HEK293 (cell line): ENCODE measurements around the gene EPM2A.

ENCODE experiments used
- CTCF ChIA-PET: fragments of 350-600 bp; formaldehyde crosslinking; extraction: SDS; loops from one replicate; lab custom pipeline; 2021; ENCODE audit warnings: antibody characterized with exemption; lab: Yijun Ruan, JAX
- POLR2A ChIA-PET: fragments of 300-600 bp; formaldehyde crosslinking; extraction: SDS; loops from one replicate; lab custom pipeline; 2020; ENCODE audit warnings: antibody characterized with exemption, inconsistent platforms; lab: Yijun Ruan, JAX
- H3K27ac ChIP-seq: fragments of 200-500 bp; sonication (Bioruptor generic); 2 replicates; pipeline ENCODE4 v1.5.1; 2014; ENCODE audit warnings: low read depth, low read length, control low read depth, inconsistent platforms; ENCODE audit errors: extremely low read depth
- H3K36me3 ChIP-seq, 2 experiments: fragments of 200-500 bp in 1 of 2; sonication (Bioruptor generic) in 1 of 2; 1 replicate in 1 of 2; 2 replicates in 1 of 2; pipeline ENCODE4 v1.5.1; 2014 to 2017; ENCODE audit warnings: inconsistent platforms in 2 of 2, low read length in 2 of 2; ENCODE audit not compliant: control insufficient read depth in 2 of 2, insufficient read depth in 1 of 2
- H3K4me1 ChIP-seq: fragments of 200-500 bp; sonication (Bioruptor generic); 2 replicates; pipeline ENCODE4 v1.5.1; 2014; ENCODE audit warnings: mild to moderate bottlenecking, low read length, inconsistent platforms; ENCODE audit not compliant: control insufficient read depth, insufficient read depth
- H3K4me3 ChIP-seq: 2 replicates; pipeline ENCODE4 v1.5.1; 2011; ENCODE audit warnings: low read depth, mild to moderate bottlenecking, control low read depth, low read length, moderate library complexity
- H3K9me3 ChIP-seq: fragments of 200-500 bp; sonication (Bioruptor generic); 2 replicates; pipeline ENCODE4 v1.5.1; 2014; ENCODE audit warnings: low read depth, low read length, inconsistent platforms; ENCODE audit not compliant: control insufficient read depth, insufficient read depth
- HOXC10 ChIP-seq: sonication (generic); formaldehyde crosslinking; IDR thresholded peaks from 2 replicates; pipeline ENCODE4 v1.8.1; 2023; ENCODE audit warnings: mild to moderate bottlenecking, missing genetic modification reagents
- KLF17 ChIP-seq: fragments of 450-650 bp; formaldehyde crosslinking; IDR thresholded peaks from 2 replicates; pipeline ENCODE4 v1.5.1; 2016; ENCODE audit warnings: missing biosample characterization, missing genetic modification characterization
- MZF1 ChIP-seq: fragments of 450-650 bp; formaldehyde crosslinking; IDR thresholded peaks from 2 replicates; pipeline ENCODE4 v1.5.1; 2017; ENCODE audit warnings: missing biosample characterization, missing genetic modification characterization, borderline replicate concordance
- PRDM1 ChIP-seq: fragments of 450-650 bp; formaldehyde crosslinking; IDR thresholded peaks from 2 replicates; pipeline ENCODE4; 2016; ENCODE audit warnings: missing biosample characterization, missing genetic modification characterization
- REST ChIP-seq: fragments of 450-650 bp; formaldehyde crosslinking; IDR thresholded peaks from 2 replicates; pipeline ENCODE4 v1.5.1; 2016; ENCODE audit warnings: missing biosample characterization, missing genetic modification characterization
- TRIM28 ChIP-seq: IDR thresholded peaks from 2 replicates; pipeline ENCODE4 v1.6.1; 2011; ENCODE audit warnings: low read length, control low read depth, borderline replicate concordance
- YY1 ChIP-seq: fragments of 450-650 bp; formaldehyde crosslinking; IDR thresholded peaks from 2 replicates; pipeline ENCODE4 v1.5.1; 2018; ENCODE audit warnings: missing biosample characterization, missing genetic modification characterization
- ZFP41 ChIP-seq: fragments of 450-650 bp; formaldehyde crosslinking; IDR thresholded peaks from 2 replicates; pipeline ENCODE4 v1.5.1; 2016; ENCODE audit warnings: missing biosample characterization, missing genetic modification characterization, borderline replicate concordance
- ZFP69B ChIP-seq: fragments of 450-650 bp; formaldehyde crosslinking; IDR thresholded peaks from 2 replicates; pipeline ENCODE4 v1.5.1; 2016; ENCODE audit warnings: missing biosample characterization, missing genetic modification characterization
- ZNF148 ChIP-seq: fragments of 450-650 bp; formaldehyde crosslinking; IDR thresholded peaks from 2 replicates; pipeline ENCODE4 v1.5.0; 2017; ENCODE audit warnings: missing biosample characterization, missing genetic modification characterization, borderline replicate concordance
- ZNF19 ChIP-seq: fragments of 450-650 bp; formaldehyde crosslinking; IDR thresholded peaks from 2 replicates; pipeline ENCODE4; 2016; ENCODE audit warnings: missing biosample characterization, missing genetic modification characterization, low read depth
- ZNF223 ChIP-seq: fragments of 450-650 bp; formaldehyde crosslinking; IDR thresholded peaks from 2 replicates; pipeline ENCODE4 v1.5.1; 2016; ENCODE audit warnings: missing biosample characterization, missing genetic modification characterization
- ZNF26 ChIP-seq: fragments of 450-650 bp; formaldehyde crosslinking; IDR thresholded peaks from 2 replicates; pipeline ENCODE4 v1.5.1; 2016; ENCODE audit warnings: missing biosample characterization, missing genetic modification characterization
- ZNF350 ChIP-seq: fragments of 450-650 bp; formaldehyde crosslinking; IDR thresholded peaks from 2 replicates; pipeline ENCODE4 v1.5.0; 2017; ENCODE audit warnings: missing biosample characterization, mild to moderate bottlenecking, missing genetic modification characterization
- ZNF354C ChIP-seq: fragments of 450-650 bp; formaldehyde crosslinking; IDR thresholded peaks from 2 replicates; pipeline ENCODE4 v1.5.1; 2016; ENCODE audit warnings: missing biosample characterization, missing genetic modification characterization, low read depth, borderline replicate concordance
- ZNF366 ChIP-seq: fragments of 450-650 bp; formaldehyde crosslinking; conservative IDR thresholded peaks from 2 replicates; pipeline ENCODE4 v1.5.1; 2016; ENCODE audit warnings: missing biosample characterization, missing genetic modification characterization
- ZNF433 ChIP-seq: fragments of 450-650 bp; formaldehyde crosslinking; IDR thresholded peaks from 2 replicates; pipeline ENCODE4 v1.5.1; 2016; ENCODE audit warnings: missing biosample characterization, missing genetic modification characterization, low read depth
- ZNF510 ChIP-seq: fragments of 450-650 bp; formaldehyde crosslinking; IDR thresholded peaks from 2 replicates; pipeline ENCODE4 v1.5.1; 2018; ENCODE audit warnings: mild to moderate bottlenecking, missing genetic modification characterization, missing biosample characterization; ENCODE audit not compliant: insufficient replicate concordance
- ZNF548 ChIP-seq: fragments of 450-650 bp; formaldehyde crosslinking; IDR thresholded peaks from 2 replicates; pipeline ENCODE4 v1.5.1; 2016; ENCODE audit warnings: missing biosample characterization, missing genetic modification characterization
- ZNF555 ChIP-seq: fragments of 450-650 bp; formaldehyde crosslinking; conservative IDR thresholded peaks from 2 replicates; pipeline ENCODE4 v1.5.1; 2017; ENCODE audit warnings: missing biosample characterization, mild to moderate bottlenecking, missing genetic modification characterization, inconsistent platforms
- ZNF660 ChIP-seq: fragments of 450-650 bp; IDR thresholded peaks from 2 replicates; pipeline ENCODE4 v1.5.1; 2018; ENCODE audit warnings: missing biosample characterization, mild to moderate bottlenecking, missing genetic modification characterization
- ZNF664 ChIP-seq: fragments of 450-650 bp; formaldehyde crosslinking; IDR thresholded peaks from 2 replicates; pipeline ENCODE4 v1.5.1; 2016; ENCODE audit warnings: missing biosample characterization, missing genetic modification characterization
- ZNF677 ChIP-seq: fragments of 450-650 bp; IDR thresholded peaks from 2 replicates; pipeline ENCODE4 v1.5.0; 2018; ENCODE audit warnings: missing biosample characterization, mild to moderate bottlenecking, missing genetic modification characterization, moderate library complexity
- ZNF768 ChIP-seq: fragments of 450-650 bp; formaldehyde crosslinking; IDR thresholded peaks from 2 replicates; pipeline ENCODE4 v1.5.1; 2018; ENCODE audit warnings: missing biosample characterization, mild to moderate bottlenecking, missing genetic modification characterization
- ZNF777 ChIP-seq: fragments of 450-650 bp; formaldehyde crosslinking; IDR thresholded peaks from 2 replicates; pipeline ENCODE4 v1.5.1; 2017; ENCODE audit warnings: missing biosample characterization, missing genetic modification characterization, borderline replicate concordance

Gene EPM2A

GRCh38 chr6:145694083-145694737, 41.1 kb downstream of the EPM2A start:
- Histone ChIP-seq H3K9me3 (no peaks in the 10 kb centered on the region), H3K36me3 (no peaks in the 10 kb centered on the region), H3K4me3 (no peak overlapping the region), H3K27ac (no peak overlapping the region), H3K4me1 (no peaks in the 10 kb centered on the region)
- no peak for TF ChIP-seq ZNF660
- no peak for TF ChIP-seq ZNF26 (tag by site-specific recombination)
- no peak for TF ChIP-seq KLF17
- TF ChIP-seq ZNF366, result no peak
- no peak for TF ChIP-seq HOXC10 (CRISPR knock-in tag)
- TF ChIP-seq ZNF223 (tag by site-specific recombination), result no peak
- TF ChIP-seq ZNF548 (tag by site-specific recombination), result no peak
- no peak for TF ChIP-seq ZNF354C
- TF ChIP-seq ZNF768 (tag by site-specific recombination), result no peak
- no peak for TF ChIP-seq TRIM28
- TF ChIP-seq ZNF148 (tag by site-specific recombination), result no peak
- no peak for TF ChIP-seq PRDM1
- no peak for TF ChIP-seq MZF1 (tag by site-specific recombination)
- no peak for TF ChIP-seq ZNF433
- TF ChIP-seq ZFP69B (tag by site-specific recombination), result no peak
- TF ChIP-seq ZNF510 (tag by site-specific recombination), result no peak
- TF ChIP-seq ZNF19 (tag by site-specific recombination), result no peak
- no peak for TF ChIP-seq ZNF777 (tag by site-specific recombination)
- CTCF ChIA-PET, result interaction anchor here (0.5 to 3.4 kb wide), 3 partner anchors 9 to 280 kb away, joined by 3 to 18 read pairs (median 3); no protein-coding TSS in a partner anchor
- POLR2A ChIA-PET, result no interaction called here

GRCh38 chr6:145690969-145691368, 44.4 kb downstream of the EPM2A start:
- H3K4me3 ChIP-seq, result no peak overlapping the region
- H3K9me3 ChIP-seq, result no peaks in the 10 kb centered on the region
- CTCF ChIA-PET, result no interaction called here
- no peaks in the 10 kb centered on the region for H3K36me3 ChIP-seq
- POLR2A ChIA-PET, result no interaction called here
- H3K4me1 ChIP-seq, result no peaks in the 10 kb centered on the region
- no peak overlapping the region for H3K27ac ChIP-seq
- no peak for TF ChIP-seq ZNF350
- TF ChIP-seq ZNF555 (tag by site-specific recombination), result no peak
- TF ChIP-seq ZFP41 (tag by site-specific recombination), result no peak
- TF ChIP-seq ZNF366, result no peak
- TF ChIP-seq ZNF677, result no peak
- no peak for TF ChIP-seq ZNF548 (tag by site-specific recombination)
- no peak for TF ChIP-seq ZNF664 (tag by site-specific recombination)
- TF ChIP-seq REST (tag by site-specific recombination), result no peak
- no peak for TF ChIP-seq YY1
- TF ChIP-seq, all 188 proteins: peak for 0
